Testis (tissue), 2 donors: ENCODE measurements around the gene ZNF660.

Source experiments
- POLR2A ChIP-seq: fragments of 450-650 bp; IDR thresholded peaks from one replicate; pipeline ENCODE4 v1.6.1; 2017; ENCODE audit warnings: antibody characterized with exemption, mild to moderate bottlenecking, moderate library complexity
- TF ChIP-seq, protein P1 (sequence below), 3 experiments: fragments of 450-650 bp in 2 of 3; fragments of 200-600 bp in 1 of 3; sonication (generic) in 1 of 3; IDR thresholded peaks; one replicate each; pipeline ENCODE4 v1.5.1; 2016 to 2019; ENCODE audit warnings: antibody characterized with exemption in 3 of 3, mild to moderate bottlenecking in 2 of 3, moderate library complexity in 1 of 3

DNA sequence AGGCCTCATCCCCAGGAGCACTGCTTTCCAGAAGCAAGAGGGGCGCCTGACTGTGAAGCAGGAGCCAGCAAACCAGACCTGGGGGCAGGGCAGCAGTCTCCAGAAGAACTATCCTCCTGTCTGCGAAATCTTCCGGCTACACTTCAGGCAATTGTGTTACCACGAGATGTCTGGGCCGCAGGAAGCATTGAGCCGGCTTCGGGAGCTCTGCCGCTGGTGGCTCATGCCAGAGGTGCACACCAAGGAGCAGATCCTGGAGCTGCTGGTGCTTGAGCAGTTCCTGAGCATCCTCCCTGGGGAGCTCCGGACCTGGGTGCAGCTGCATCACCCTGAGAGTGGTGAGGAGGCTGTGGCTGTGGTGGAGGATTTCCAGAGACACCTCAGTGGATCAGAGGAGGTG lies 27.7 kb upstream of the ZNF660 start:
- TF ChIP-seq POLR2A: no peak
- TF ChIP-seq, protein P1, sequence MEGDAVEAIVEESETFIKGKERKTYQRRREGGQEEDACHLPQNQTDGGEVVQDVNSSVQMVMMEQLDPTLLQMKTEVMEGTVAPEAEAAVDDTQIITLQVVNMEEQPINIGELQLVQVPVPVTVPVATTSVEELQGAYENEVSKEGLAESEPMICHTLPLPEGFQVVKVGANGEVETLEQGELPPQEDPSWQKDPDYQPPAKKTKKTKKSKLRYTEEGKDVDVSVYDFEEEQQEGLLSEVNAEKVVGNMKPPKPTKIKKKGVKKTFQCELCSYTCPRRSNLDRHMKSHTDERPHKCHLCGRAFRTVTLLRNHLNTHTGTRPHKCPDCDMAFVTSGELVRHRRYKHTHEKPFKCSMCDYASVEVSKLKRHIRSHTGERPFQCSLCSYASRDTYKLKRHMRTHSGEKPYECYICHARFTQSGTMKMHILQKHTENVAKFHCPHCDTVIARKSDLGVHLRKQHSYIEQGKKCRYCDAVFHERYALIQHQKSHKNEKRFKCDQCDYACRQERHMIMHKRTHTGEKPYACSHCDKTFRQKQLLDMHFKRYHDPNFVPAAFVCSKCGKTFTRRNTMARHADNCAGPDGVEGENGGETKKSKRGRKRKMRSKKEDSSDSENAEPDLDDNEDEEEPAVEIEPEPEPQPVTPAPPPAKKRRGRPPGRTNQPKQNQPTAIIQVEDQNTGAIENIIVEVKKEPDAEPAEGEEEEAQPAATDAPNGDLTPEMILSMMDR (IDR thresholded peaks at IDR 0.05): no peak
